ENCODE results near the gene HIBCH. TPM values are rescaled to one million over a fixed set of nuclear protein-coding genes. Genes with fewer than 3 reads are reported as not detected.

The HIBCH gene
- total RNA-seq, 2 donors from 2014 or later = 31.4 to 34.4 TPM

GRCh38 chr2:190199109-190199508, 120.5 kb downstream of the HIBCH start:
- Histone ChIP-seq H3K9me3 (no peaks in the 10 kb centered on the region), H3K4me1 (ENCODE audit: control insufficient read depth in 1 of 2, low read depth in 2 of 2) (peaks cover 0 to 30% of the 10 kb centered on the region in 2 donors), H3K27me3 (replicated peaks; ENCODE audit: insufficient read depth) (no peaks in the 10 kb centered on the region), H3K27ac (no peak overlapping the region), H3K36me3 (no peaks in the 10 kb centered on the region), H3K4me3 (no peak overlapping the region)
- no peak for DNase-seq (ENCODE audit: low spot score)
- no peak for ATAC-seq (ENCODE audit: insufficient number of reproducible peaks, low FRiP score, low read depth)
- TF ChIP-seq, protein P1, sequence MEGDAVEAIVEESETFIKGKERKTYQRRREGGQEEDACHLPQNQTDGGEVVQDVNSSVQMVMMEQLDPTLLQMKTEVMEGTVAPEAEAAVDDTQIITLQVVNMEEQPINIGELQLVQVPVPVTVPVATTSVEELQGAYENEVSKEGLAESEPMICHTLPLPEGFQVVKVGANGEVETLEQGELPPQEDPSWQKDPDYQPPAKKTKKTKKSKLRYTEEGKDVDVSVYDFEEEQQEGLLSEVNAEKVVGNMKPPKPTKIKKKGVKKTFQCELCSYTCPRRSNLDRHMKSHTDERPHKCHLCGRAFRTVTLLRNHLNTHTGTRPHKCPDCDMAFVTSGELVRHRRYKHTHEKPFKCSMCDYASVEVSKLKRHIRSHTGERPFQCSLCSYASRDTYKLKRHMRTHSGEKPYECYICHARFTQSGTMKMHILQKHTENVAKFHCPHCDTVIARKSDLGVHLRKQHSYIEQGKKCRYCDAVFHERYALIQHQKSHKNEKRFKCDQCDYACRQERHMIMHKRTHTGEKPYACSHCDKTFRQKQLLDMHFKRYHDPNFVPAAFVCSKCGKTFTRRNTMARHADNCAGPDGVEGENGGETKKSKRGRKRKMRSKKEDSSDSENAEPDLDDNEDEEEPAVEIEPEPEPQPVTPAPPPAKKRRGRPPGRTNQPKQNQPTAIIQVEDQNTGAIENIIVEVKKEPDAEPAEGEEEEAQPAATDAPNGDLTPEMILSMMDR (IDR thresholded peaks at IDR 0.05) = no peak

DNA sequence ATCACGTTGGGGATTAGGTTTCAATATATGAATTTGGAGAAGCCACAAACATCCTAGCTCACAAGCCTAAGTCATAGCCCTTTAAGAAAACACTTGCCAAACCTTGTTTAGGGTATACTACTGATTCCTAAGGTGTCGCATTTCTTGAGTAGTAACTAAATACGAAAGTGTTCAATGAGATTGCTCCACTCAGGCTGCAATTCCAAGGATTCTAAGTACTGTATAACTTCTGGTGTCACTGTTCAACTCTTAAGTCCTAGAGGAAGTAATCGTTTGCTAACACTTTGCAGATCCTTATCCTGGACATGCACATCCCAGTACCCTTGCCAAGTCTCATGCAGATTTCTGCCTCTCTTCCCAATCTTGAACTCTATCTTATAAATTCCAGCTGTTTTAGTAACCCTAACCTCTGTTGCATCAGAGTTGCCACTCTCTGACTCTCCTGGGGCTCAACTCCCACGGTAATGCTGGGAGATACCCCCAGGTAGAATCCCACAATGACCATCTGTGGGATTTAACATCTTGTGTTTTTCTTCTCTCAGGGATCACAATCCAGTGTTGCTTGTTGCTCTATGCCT, 122.4 kb downstream of the HIBCH start:
- no peaks in the 10 kb centered on the region for H3K36me3 ChIP-seq
- ATAC-seq (ENCODE audit: insufficient number of reproducible peaks, low FRiP score, low read depth) = no peak
- TF ChIP-seq, protein P1 (IDR thresholded peaks at IDR 0.05) = no peak
- no peak for DNase-seq (ENCODE audit: low spot score)
- no peaks in the 10 kb centered on the region for H3K9me3 ChIP-seq
- no peak overlapping the region for H3K4me3 ChIP-seq
- peaks cover 0 to 30% of the 10 kb centered on the region in 2 donors for H3K4me1 ChIP-seq (ENCODE audit: control insufficient read depth in 1 of 2, low read depth in 2 of 2)
- no peaks in the 10 kb centered on the region for H3K27me3 ChIP-seq (replicated peaks; ENCODE audit: insufficient read depth)
- no peak overlapping the region for H3K27ac ChIP-seq

DNA sequence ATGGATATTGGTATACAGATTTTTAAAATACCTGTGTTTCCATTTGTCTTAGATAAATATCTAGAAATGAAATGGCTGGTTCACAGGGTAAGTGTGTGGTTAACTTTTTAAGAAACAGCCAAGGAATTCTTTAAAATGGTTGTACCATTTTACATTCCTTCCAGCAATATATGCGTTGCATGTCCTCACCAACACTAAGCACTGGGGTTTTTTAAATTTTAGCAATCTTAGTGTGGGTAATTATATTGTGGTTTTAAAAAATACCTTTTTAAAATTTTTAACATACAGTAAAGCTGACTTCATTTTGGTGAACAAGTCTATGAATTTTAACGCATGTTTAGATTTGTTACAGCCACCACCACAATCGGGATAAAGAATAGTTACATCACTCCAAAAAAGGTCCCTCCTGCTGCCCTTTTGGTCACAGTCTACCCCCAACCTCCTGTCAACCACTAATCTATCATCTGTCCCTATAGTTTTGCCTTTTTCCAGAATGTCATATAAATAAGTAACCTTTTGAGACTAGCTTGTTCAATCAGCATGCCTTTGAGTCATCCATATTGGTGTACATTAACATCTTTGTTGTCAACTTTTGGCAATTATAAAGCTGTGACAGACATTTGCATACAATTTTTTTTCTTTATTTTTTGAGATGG, 129.0 kb downstream of the HIBCH start:
- ATAC-seq (ENCODE audit: insufficient number of reproducible peaks, low FRiP score, low read depth) = no peak
- TF ChIP-seq, protein P1 (IDR thresholded peaks at IDR 0.05) = no peak
- Histone ChIP-seq H3K36me3 (no peaks in the 10 kb centered on the region), H3K27ac (no peak overlapping the region), H3K4me3 (no peak overlapping the region), H3K4me1 (ENCODE audit: control insufficient read depth in 1 of 2, low read depth in 2 of 2) (no peaks in the 10 kb centered on the region), H3K9me3 (no peaks in the 10 kb centered on the region), H3K27me3 (replicated peaks; ENCODE audit: insufficient read depth) (no peaks in the 10 kb centered on the region)
- no peak for DNase-seq (ENCODE audit: low spot score)

DNA sequence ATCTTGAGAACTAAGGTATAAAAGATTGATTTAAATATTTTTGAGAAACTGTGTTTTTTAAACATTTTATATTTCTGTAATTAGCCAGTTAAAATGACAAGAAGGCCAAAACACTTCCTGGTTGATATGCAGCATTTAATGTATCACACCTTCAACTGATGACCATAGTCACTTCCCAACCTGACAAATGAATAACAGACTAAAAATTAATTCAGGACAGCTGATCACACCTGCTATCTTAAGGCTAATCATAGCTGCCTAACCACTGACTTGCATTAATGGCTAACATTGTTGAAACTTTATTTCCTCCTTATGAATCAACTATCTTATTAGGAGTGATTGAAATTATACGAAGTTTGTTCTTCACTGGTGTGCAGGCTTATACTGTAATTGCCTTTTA, 131.3 kb downstream of the HIBCH start:
- Histone ChIP-seq H3K4me1 (ENCODE audit: control insufficient read depth in 1 of 2, low read depth in 2 of 2) (no peaks in the 10 kb centered on the region), H3K27ac (no peak overlapping the region), H3K9me3 (no peaks in the 10 kb centered on the region), H3K36me3 (no peaks in the 10 kb centered on the region), H3K4me3 (no peak overlapping the region), H3K27me3 (replicated peaks; ENCODE audit: insufficient read depth) (no peaks in the 10 kb centered on the region)
- TF ChIP-seq, protein P1 (IDR thresholded peaks at IDR 0.05) = no peak
- DNase-seq (ENCODE audit: low spot score) (no peak), ATAC-seq (ENCODE audit: insufficient number of reproducible peaks, low FRiP score, low read depth) (no peak)

DNA sequence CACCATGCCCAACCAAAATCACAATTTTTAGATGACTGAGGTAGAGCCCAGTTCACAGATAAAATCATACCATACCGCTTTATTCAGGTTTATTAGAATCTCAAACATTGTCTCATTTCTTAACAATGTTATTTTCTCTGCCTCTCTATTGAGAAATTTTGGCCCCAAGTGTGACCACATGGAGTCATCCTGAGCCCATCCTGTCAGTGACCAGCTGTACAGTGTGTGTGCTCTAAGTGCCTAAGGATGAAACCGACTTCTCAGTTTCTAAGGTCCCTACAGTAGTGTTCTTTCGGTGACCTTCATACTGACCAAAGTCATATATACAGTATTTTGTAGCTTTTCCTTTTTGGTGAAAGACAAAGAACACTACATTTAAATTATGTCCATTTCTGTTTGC, 133.4 kb downstream of the HIBCH start:
- no peaks in the 10 kb centered on the region for H3K9me3 ChIP-seq
- no peak overlapping the region for H3K27ac ChIP-seq
- no peak for DNase-seq (ENCODE audit: low spot score)
- H3K27me3 ChIP-seq (replicated peaks; ENCODE audit: insufficient read depth) = no peaks in the 10 kb centered on the region
- H3K4me1 ChIP-seq (ENCODE audit: control insufficient read depth in 1 of 2, low read depth in 2 of 2) = peaks cover 0 to 3% of the 10 kb centered on the region in 2 donors
- H3K4me3 ChIP-seq = no peak overlapping the region
- H3K36me3 ChIP-seq = no peaks in the 10 kb centered on the region
- TF ChIP-seq, protein P1 (IDR thresholded peaks at IDR 0.05) = no peak
- ATAC-seq (ENCODE audit: insufficient number of reproducible peaks, low FRiP score, low read depth) = no peak

All from thoracic aorta (tissue), 2 donors.